Stimulated activated CD4-positive, alpha-beta T cell treated with anti-CD3 and anti-CD28 coated beads, Interleukin-12 subunit alpha, Interleukin-12 subunit beta, amount 100 ng/mL, for 24 hours (primary cell): ENCODE measurements around the gene CNEP1R1.

Experiments
- DNase-seq, 2 experiments: peaks; one replicate each; pipeline ENCODE4 v3.0.0-alpha.2; 2020; ENCODE audit warnings: low read depth in 2 of 2

CNEP1R1 gene

DNA sequence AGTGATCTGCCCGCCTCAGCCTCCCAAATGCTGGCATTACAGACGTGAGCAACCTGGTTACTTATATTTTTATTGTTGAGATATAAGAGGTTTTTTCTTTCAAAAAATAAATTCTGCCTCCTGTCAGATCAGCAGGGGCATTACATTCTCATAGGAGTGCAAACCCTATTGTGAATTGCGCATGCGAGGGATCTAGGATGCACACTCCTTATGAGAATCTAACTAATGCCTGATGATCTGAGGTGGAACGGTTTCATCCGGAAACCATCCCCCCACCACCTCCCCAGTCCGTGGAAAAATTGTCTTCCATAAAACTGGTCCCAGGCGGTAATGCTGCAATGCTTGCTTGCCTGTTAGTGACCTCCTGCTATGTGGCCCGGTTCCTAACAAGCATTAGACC, 7.5 kb upstream of the CNEP1R1 start:
- no peak for DNase-seq

DNA sequence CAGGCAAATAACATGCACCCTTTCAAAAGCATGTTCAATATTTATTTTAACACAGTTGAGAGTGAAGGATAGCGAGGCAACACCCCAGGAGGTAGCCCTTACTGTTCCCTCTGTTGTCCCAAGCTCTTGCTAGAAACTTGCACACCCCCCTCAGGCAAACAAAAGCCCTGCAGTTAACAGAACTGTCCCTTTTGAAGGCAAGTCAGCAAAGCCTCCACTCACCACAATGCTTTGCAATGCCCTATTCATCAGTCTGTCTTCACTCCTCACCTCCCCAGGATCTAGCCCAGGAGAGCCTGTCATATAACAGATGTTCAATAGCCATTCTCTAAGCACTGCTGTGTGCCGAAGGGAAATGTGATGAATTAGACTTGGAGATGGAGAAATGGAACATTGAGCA, 3.5 kb upstream of the CNEP1R1 start:
- DNase-seq, result no peak

DNA sequence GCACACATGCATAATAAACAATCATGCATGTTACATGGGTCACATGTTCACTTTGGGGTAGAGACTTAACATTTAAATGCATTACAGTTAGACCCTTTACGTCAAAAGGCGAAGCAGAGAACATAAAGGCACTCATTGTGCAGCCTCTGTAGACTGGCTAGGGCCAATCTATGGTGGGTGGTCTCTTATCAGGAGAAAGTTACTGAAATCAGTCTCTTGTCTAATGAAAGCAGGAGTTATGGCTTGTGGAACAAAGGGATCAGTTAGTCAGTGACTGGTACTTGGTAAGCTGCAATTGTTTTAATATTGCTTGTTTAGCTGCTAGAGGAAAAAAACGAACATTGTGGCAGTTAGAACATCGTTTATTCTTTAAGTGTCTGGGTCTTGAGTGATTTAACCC, 1.4 kb upstream of the CNEP1R1 start:
- no peak for DNase-seq

DNA sequence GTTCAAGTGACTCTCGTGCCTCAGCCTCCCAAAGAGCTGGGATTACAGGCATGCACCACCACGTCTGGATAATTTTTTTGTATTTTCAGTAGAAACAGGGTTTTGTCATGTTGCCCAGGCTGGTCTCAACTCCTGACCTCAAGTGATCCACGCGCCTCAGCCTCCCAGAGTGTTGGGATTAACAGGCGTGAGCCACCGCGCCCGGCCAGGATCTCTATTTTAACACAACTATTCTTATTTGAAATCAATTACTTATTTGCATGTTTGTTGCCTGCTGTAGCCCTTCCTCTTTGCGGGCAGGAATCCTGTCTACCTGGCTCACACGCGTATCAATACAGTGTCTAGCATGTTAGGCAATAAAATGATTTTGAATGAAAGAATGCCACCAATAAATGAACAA, 818 bp upstream of the CNEP1R1 start:
- no peak for DNase-seq

DNA sequence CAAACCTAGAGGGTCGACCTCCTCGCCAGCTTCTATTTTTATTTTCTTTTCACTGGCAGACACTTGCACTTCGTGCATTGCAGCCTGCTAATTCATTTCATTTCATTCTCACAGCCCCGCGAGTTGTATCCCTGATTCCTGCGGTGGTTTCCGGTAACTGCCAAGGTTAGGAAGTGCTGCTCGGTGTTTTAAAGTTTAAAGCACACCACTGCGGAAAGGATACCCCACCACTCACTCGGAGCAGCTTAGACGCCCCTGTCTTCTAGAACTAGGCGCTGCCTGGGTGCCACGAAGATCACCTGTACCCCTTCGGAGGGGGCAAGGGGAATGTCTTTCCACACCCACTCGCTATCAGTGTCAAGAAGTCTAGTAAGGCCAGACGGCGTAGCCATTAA, 509 bp downstream of the CNEP1R1 start:
- DNase-seq, result peak in 1 of 2 experiments; percentile 8

DNA sequence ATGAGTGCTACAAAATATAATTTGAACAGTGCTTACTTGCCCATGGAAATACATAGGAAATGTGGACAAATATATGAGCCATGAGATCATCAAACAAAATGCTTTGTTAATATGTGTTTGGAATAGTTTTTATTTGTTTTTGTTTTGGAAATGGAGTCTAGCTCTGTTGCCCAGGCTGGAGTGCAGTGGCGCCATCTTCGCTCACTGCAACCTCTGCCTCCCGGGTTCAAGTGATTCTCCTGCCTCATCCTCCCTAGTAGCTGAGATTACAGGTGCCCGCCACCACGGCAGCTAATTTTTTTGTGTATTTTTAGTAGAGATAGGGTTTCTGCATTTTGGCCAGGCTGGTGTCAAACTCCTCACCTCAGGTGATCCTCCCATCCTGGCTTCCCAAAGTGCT, 2.8 kb downstream of the CNEP1R1 start:
- no peak for DNase-seq

DNA sequence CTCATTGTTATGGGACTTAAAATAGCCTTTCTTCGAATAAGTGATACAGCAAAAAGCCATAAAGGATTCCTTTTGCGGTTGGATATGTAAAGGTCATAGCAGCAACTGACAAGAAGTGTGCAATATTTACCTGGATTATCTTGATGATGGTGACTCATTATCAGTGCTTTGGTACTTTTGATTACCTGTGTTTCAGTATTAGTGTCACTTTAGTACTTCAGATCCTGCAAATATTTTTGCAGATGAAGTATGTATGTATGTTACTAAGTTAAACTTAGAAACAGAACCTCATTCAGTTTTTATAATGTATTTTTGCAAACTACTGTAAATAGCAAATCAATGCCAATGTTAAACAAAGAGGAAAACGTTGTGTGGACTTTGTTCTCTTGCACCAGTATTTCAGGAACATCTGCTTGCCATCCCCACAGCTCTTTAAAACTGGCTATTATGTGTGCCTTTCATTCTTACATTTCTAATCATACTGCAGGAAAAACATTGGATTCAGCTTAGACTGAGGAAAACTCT, 10.5 kb downstream of the CNEP1R1 start:
- DNase-seq, result no peak

DNA sequence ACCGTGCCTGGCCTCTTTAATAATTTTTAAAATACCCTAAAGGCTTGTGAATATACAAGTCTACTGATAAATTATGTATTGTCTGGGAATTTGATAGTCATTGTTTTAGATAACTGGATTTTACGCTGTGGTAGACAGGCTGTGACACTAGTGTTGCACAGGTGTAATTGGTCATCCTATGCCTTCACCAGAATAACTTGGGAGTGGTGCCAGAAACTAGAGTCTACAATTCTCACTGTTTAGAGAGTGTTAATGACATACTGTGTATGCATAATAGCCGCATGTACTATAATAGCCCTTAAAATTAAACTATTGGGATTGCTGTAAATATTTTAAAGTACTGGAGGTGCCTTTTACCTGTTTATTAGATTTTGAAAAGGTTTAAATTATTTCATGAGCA, 11.4 kb downstream of the CNEP1R1 start:
- no peak for DNase-seq

DNA sequence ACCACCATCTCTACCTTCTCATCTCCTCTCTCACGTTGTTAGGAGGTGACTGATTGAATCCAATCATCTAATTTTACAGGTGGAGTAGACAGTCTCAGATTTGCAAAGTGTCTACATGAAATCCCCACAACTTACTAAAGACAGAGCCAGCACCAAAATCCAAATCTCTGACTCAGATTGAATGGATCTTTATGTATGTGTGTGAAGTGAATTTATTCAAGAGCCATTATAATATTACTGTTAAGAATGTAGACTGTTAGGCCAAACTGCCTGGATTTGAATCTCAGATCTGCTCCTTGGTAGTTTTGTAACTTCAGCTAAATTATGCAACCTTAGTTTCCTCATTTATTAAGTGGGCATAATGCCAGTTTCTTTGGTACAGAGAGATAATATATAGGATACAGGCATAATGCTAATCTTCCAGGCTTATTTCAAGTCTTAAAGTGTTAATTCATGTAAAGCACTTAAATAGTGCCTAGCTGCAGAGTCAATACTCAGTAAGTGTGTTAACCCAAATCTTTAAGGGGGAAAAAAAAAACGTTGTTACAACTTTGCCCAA, 12.7 kb downstream of the CNEP1R1 start:
- DNase-seq, result no peak

DNA sequence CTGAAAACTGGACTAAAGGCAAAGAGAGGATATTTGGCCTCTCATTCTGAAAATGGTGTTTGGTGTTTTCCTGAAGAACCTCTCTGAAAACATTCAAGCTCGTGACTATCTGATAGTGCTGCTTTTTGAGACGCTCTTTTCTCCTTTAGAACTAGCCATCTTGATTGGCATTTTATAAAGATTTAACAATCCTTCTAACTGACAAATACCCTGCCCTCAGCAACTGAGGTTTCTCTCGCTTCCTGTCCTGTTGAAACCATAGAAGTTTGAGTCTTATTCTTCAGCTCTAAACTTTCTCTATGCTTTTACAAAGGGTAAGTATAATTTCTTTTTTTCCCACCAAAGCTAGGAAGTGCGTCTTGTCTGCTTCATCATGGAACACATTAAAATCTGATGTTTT, 13.3 kb downstream of the CNEP1R1 start:
- DNase-seq, result no peak

DNA sequence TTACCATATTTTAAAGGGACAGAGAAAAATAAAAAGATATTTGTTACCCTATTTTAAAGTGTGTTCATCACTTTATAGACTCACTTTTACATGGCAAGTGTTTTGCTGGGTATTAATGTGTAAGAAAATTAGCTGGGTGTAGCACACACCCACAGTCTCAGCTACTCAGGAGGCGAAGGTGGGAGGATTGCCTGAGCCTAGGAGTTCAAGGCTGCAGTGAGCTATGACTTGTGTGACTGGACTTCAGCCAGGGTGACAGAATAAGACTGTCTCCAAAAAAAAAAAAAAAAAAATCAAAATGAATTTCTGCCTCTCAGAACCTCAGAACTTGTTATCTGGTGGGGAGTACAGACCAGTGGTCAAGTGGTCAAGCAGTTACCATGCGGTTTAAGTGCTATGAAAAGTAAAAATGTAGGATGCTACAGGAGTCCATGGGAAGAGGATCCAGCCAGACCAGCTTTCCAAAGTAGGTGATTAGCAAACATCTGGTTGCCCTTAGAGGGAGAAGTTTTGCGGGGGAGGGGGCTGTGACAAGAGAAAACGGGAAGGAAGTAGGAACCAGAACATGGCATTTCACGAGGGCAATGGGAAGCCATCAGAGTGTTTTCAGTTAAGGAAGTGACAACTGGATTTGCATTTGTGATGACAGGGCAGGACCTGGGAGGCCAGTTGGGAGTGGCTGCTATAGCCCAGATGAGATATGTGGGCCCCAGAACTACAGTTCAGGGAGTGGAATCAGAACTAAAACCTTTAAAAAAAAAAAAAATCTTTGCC, 13.9 kb downstream of the CNEP1R1 start:
- no peak for DNase-seq

DNA sequence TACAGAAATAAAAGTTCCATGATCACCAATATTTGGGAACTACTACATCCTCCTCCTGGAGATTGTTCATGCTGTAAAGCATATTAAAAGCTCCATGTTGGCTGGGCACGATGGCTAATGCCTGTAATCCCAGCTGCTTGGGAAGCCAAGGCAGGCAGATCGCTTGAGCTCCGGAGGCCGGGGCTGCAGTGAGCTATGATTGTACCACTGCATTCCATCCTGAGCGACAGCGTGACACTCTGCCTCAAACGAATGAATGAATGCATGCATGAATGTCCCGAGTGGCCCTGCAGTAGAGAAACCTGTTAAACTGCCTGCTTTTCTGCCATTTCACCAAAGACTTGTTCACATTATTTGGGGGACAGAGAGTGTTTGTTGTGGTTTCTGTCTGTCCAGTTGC, 15.0 kb downstream of the CNEP1R1 start:
- DNase-seq, result no peak

DNA sequence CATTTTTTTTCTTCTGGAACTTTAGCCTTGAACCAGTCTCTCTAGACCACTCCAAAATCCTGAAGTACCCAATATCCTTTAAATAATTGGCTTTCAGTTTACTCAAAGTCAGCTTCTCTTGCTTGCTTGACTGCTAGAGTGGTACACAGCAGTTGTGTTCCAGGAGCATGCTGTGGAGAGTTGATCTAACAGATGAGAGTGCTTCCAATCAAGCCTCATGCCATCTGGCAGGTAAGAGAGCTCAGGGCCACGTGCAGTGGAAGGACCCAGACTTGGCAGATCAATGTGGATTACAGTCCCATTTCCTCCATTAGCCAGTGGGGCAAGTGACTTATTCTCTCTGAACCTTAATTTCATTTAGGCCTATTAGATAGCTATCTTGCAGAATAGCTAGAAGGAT, 15.7 kb downstream of the CNEP1R1 start:
- no peak for DNase-seq

DNA sequence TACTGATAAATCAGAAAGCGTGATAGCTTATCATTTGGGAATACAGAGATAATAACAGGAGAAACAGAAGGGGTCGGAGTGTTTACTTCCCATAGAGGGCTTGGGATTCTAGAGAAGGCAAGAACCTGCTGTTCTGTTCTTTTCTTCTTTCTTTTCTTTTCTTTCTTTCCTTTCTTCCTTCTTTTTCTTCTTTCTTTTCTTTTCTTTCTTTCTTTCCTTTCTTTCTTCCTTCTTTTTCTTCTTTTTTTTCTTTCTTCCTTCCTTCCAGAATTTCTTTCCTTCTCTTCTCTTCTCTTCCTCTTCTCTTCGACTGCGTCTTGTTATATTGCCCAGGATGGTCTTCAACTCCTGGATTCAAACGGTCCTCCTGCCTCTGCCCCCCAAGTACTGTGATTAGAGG, 18.3 kb downstream of the CNEP1R1 start:
- DNase-seq, result no peak

DNA sequence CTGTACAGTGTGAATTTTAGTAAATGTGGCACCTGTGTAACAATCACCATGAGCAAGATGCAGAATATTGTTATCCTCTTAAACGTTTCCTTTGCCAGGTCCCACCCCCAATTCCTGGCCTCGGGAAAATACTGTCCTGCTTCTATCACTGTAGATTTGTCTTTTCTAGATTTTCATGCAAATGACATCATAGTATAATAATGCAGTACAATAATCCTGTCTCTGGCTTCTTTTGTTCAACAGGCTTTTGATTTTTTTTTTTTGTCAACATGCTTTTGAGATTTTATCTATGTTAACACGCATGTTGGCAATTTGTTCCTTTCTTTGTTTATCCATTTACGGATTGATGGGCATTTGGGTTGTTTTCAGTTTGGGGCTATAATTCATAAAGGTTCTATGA, 20.4 kb downstream of the CNEP1R1 start:
- DNase-seq, result no peak

DNA sequence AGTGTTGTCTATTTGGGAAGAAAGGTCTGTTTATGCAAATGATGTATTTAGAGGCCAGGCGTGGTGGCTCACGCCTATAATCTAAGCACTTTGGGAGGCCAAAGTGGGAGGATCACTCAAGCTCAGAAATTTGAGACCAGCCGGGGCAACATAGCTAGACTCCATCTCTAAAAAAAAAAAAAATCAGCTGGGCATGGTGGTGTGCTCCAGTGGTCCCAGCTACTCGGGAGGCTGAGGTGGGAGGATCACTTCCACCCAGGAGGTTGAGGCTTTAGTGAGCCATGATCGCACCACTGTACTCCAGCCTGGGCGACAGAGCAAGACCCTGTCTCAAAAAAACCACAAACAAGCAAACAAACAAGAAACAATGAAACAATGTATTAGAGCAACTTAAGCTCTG, 21.8 kb downstream of the CNEP1R1 start:
- DNase-seq, result no peak

DNA sequence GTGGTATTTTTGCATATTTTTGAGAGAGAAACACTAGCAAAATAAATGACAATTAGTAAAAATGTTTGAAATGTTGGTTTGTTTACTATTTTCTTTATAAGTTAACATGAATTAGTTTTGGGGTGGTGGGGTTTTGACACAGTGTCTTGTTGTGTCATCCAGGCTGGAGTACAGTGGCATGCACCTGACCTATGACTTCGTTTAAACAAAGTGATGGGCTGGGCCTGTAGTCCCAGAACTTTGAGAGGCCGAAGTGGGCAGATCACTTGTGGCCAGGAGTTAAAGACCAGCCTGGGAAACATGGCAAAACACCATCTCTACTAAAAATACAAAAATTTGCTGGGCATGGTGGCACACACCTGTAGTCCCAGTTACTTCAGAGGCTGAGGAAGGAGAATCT, 22.8 kb downstream of the CNEP1R1 start:
- DNase-seq, result no peak

DNA sequence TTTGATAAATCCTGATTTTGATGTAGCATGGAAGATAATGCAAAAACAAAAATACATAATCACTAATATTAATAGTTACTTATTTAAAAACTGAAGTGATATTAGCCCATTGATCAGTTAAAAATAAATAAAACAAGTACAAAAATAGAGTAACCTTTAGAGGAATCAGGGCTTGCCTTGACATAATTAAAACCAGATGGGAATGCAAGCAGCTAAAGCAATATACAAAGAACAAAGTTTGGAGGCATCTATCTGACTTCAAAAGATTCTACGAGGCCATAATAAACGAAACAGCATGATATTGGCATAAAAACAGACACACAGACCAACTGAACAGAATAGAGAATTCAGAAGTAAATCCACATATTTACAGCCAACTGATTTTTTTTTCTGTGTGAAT, 25.8 kb downstream of the CNEP1R1 start:
- no peak for DNase-seq

DNA sequence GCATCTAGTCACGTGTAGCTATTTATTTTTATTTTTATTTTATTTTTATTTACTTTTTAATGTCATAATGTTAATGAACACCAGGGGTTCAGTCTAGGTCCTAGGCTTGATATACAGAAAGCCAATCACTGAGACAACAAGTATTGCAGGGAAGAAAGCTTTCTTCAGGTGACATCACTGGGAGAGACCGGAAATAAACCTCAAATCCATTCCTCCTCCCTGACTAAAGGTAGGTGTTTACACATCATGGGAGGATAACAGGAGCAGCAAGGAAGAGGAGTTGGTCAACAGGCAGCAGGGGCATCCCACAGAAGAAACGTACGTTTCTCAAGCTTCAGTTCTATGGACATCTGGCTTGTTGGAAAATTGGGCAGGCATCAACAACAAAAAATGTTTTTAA, 31.2 kb downstream of the CNEP1R1 start:
- no peak for DNase-seq

DNA sequence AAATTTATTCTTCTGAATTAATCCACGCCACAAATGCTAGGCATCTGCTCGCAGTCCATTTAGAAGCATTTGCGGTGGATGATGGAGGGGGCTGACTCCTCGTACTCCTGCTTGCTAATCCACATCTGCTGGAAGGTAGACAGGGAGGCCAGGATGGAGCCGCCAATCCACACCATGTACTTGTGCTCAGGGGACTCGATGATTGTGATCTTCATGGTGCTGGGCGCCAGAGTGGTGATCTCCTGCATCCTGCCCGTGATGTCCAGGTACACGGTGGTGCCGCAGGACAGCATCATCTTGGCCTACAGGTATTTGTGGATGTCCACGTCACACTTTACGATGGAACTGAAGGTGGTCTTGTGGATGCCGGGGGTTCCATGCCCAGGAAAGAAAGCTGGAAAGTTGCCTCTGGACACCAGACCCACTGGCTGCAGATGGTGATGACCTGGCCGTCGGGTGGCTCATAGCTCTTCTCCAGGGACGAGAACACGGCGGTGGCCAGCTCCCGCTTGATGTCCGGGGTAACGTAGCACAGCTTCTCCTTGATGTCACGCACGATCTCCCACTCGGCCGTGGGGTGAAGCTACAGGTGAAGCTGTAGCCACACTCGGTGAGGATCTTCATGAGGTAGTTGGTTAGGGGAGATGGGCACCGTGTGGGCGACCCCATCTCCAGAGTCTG, 33.2 kb downstream of the CNEP1R1 start:
- no peak for DNase-seq

DNA sequence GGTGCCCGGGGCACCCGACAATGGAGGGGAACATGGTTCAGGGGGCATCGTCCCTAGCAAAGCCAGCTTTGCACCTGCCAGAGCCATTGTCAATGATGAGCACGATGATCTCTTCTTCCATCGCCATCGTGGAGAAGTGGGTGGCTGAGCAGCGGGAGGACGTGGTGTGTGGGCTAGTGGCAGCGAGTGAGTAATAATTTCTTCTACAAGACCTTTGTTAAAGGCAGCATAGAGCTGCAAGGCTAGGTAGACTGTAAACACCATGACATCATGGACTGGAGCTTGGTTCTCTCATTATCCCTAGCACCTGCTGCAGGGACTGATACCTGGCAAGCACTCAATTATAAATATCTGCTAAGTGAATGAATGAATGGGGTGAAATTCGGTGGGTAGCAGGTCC, 34.1 kb downstream of the CNEP1R1 start:
- no peak for DNase-seq

DNA sequence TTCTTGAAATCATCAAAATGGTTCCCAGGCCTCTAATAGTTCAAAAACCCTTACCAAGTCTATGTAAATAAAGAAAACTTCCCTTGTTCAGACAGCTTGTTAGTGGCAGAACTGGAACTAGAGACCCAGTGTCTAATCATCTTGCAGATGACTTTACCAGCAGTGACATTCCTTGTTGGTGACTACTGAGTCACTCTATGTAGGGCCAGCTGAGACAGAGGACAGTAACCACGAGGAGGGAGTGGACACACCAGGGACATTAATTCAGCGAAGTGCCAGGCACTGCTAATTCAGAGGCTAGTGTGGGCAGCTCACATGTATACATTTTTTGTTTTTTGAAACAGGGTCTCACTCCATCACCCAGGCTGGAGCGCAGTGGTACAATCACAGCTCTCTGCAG, 34.6 kb downstream of the CNEP1R1 start:
- no peak for DNase-seq

DNA sequence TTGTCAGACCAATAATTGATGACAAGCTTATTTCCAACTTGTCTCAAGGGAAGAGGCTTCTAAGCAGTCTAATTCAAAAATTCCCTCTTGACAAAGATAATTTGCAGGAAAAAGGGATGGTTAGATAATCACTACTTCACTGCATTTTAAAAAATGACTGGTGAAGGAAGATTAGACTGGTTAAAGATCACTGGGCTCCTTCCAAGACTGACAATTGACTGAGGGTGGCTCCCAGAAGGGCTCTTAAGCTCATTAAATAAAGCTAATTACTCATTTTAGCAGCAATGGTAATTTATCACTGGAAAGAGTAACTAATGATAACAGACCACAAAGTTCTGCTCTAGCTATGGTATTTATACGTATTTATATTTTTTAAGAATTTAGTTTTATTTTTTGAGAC, 36.3 kb downstream of the CNEP1R1 start:
- DNase-seq, result no peak
